Measurements from ENCODE around the gene DNAH10.

DNAH10 gene

DNA sequence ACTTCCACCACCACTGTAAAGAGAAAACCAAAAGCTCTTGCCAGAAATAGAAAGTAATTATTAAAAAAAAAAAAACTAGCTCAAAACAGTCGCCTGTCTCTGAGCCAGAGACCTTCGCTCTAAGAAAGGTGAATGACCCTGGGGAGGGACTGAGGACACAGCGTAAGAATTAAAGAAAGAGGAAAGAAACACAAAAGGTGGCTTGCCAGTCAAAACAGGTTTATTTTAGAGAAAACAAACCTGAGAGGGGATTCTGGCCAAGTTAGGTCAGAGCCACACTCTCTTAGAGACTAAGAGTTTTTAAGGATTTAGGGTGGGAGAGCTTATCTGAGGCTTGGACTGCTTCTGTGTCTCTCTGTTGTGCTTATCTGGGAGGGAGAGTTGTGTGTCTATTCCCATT, 66.0 kb downstream of the DNAH10 start:
- no peak for DNase-seq (ENCODE audit: low read depth)
- no peak for TF ChIP-seq MYC (IDR thresholded peaks at IDR 0.05; ENCODE audit: low read depth, low read length)
- TF ChIP-seq, protein P1, sequence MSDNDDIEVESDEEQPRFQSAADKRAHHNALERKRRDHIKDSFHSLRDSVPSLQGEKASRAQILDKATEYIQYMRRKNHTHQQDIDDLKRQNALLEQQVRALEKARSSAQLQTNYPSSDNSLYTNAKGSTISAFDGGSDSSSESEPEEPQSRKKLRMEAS (IDR thresholded peaks at IDR 0.05; ENCODE audit: low read depth, low read length) = no peak
- TF ChIP-seq, protein P2, sequence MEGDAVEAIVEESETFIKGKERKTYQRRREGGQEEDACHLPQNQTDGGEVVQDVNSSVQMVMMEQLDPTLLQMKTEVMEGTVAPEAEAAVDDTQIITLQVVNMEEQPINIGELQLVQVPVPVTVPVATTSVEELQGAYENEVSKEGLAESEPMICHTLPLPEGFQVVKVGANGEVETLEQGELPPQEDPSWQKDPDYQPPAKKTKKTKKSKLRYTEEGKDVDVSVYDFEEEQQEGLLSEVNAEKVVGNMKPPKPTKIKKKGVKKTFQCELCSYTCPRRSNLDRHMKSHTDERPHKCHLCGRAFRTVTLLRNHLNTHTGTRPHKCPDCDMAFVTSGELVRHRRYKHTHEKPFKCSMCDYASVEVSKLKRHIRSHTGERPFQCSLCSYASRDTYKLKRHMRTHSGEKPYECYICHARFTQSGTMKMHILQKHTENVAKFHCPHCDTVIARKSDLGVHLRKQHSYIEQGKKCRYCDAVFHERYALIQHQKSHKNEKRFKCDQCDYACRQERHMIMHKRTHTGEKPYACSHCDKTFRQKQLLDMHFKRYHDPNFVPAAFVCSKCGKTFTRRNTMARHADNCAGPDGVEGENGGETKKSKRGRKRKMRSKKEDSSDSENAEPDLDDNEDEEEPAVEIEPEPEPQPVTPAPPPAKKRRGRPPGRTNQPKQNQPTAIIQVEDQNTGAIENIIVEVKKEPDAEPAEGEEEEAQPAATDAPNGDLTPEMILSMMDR (IDR thresholded peaks at IDR 0.05; ENCODE audit: low read depth, low read length) = no peak
- TF ChIP-seq POLR2A (IDR thresholded peaks at IDR 0.05; ENCODE audit: extremely low read depth, insufficient read length) = no peak
- H3K4me3 ChIP-seq (ENCODE audit: low read depth, low read length) = no peak overlapping the region

DNA sequence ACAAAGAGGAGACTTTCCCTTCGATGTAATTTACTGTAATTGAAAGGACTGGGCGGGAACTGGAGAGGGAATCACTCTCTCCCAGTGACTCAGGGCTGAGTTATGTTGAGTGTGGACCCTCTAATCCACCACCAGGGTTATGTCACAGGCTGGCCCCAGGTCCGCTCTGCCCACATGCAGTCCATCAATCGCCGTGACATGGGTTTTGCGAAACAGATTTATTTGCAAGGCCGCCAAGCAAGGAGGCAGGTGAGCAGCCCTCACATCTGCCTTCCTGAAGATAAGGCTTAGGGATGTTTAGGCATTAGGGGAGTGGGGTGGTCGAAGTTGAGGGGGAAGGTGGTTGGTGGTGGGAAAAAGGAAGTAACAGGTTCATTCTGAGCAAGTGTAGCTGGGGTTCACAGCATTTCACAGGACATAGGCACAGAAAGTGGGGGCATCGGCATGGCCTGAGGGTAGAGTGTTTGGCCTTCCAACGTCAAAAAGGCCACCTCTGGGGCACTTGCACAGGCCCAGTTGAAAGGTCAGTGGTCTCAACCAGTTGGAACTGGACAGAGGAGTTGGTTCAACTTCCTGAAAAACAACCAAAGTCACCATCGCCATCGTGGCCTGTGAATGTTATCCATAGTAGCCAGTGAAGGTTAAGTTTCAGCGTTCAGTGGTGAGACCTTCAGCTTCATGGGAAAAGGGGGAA, 66.9 kb downstream of the DNAH10 start:
- TF ChIP-seq MYC (IDR thresholded peaks at IDR 0.05; ENCODE audit: low read depth, low read length) (no peak), POLR2A (IDR thresholded peaks at IDR 0.05; ENCODE audit: extremely low read depth, insufficient read length) (no peak)
- TF ChIP-seq, protein P1 (IDR thresholded peaks at IDR 0.05; ENCODE audit: low read depth, low read length) = no peak
- TF ChIP-seq, protein P2 (IDR thresholded peaks at IDR 0.05; ENCODE audit: low read depth, low read length) = no peak
- no peak for DNase-seq (ENCODE audit: low read depth)
- no peak overlapping the region for H3K4me3 ChIP-seq (ENCODE audit: low read depth, low read length)

DNA sequence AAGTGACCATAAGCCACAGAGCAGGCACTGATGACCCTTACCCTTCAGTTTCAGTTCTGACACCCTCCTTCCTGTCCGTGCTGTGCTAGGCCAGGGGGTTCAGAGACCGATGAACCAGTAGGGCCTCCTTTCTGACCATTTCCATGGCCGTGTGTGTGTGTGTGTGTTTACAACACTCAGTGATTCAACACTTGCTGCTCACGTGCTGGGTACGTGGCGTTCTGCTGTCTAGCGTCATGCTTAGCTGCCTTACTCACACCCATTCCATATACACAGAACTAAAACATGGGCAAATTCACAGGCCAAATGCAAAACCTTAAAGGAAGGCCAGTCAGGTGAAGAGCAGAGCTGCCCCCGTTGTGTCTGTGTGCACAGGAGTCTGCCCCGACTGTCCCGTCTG, 67.5 kb downstream of the DNAH10 start:
- no peak for DNase-seq (ENCODE audit: low read depth)
- H3K4me3 ChIP-seq (ENCODE audit: low read depth, low read length) = no peak overlapping the region
- TF ChIP-seq, protein P1 (IDR thresholded peaks at IDR 0.05; ENCODE audit: low read depth, low read length) = no peak
- TF ChIP-seq, protein P2 (IDR thresholded peaks at IDR 0.05; ENCODE audit: low read depth, low read length) = no peak
- TF ChIP-seq MYC (IDR thresholded peaks at IDR 0.05; ENCODE audit: low read depth, low read length) (no peak), POLR2A (IDR thresholded peaks at IDR 0.05; ENCODE audit: extremely low read depth, insufficient read length) (no peak)

DNA sequence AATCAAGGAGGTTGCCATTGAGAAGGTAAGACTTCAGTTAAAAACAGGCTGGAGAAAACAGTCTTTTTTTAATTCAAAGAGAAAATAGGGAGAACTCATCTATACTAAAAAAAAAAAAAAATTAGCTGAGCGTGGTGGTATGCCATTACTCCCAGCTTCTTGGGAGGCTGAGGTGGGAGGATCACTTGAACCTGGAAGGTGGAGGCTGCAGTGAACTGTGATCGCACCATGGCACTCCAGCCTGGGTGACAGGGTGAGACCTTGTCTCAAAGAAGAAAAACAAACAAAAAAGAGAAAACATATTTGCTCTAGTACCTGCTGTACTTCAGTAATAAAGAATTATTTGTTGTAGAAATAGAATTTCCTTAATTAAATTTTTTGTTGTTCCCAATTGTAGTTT, 68.6 kb downstream of the DNAH10 start:
- TF ChIP-seq, protein P1 (IDR thresholded peaks at IDR 0.05; ENCODE audit: low read depth, low read length) = no peak
- TF ChIP-seq MYC (IDR thresholded peaks at IDR 0.05; ENCODE audit: low read depth, low read length) (no peak), POLR2A (IDR thresholded peaks at IDR 0.05; ENCODE audit: extremely low read depth, insufficient read length) (no peak)
- TF ChIP-seq, protein P2 (IDR thresholded peaks at IDR 0.05; ENCODE audit: low read depth, low read length) = no peak
- no peak for DNase-seq (ENCODE audit: low read depth)
- H3K4me3 ChIP-seq (ENCODE audit: low read depth, low read length) = no peak overlapping the region

DNA sequence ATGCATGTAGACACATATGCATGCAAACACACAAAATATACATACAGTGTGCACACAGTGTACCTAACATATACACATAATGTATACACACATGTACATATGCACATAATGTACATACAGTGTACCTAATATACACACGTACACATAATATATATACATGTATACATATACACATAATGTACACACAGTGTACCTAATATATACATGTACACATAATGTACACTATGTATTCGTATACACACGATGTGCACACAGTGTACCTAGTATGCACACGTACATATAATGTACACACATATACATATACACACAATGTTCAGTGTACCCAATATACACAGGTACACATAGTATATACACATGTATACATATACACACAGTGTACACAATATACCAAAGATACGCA, 70.0 kb downstream of the DNAH10 start:
- no peak for TF ChIP-seq POLR2A (IDR thresholded peaks at IDR 0.05; ENCODE audit: extremely low read depth, insufficient read length)

DNA sequence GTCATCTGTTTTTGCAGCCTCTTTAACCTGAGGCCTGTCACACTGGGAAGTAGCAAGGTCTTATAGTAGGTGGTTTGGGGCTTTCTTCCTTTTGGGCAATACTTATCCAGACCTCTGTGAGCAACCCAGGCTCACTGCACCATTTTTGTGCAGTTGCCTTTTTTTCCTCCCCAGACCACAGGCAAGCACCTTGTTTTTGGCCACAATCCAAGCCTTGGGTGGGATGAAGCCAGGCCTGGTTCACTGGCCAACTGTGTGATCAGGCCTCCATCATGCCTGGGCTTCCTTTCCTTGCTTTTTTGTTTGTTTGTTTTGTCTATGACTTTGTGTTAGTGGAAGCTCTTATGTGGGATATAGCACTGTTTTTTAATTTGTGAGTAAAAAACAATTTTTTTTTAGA, 71.7 kb downstream of the DNAH10 start:
- DNase-seq (ENCODE audit: low read depth) = no peak
- no peak overlapping the region for H3K4me3 ChIP-seq (ENCODE audit: low read depth, low read length)
- TF ChIP-seq POLR2A (IDR thresholded peaks at IDR 0.05; ENCODE audit: extremely low read depth, insufficient read length) (no peak), MYC (IDR thresholded peaks at IDR 0.05; ENCODE audit: low read depth, low read length) (no peak)
- TF ChIP-seq, protein P2 (IDR thresholded peaks at IDR 0.05; ENCODE audit: low read depth, low read length) = no peak
- TF ChIP-seq, protein P1 (IDR thresholded peaks at IDR 0.05; ENCODE audit: low read depth, low read length) = no peak

More for the DNA sequence above, 70.0 kb downstream of the DNAH10 start:
- no peak overlapping the region for H3K4me3 ChIP-seq (ENCODE audit: low read depth, low read length)
- no peak for DNase-seq (ENCODE audit: low read depth)

Data from NB4 (cell line).